H1 (cell line): Measurements from ENCODE around the gene DNM1L. TPM values are rescaled to one million over a fixed set of nuclear protein-coding genes. Genes with fewer than 3 reads are reported as not detected.

Experiments used
- CTCF ChIA-PET: fragments of 300-600 bp; sonication (Branson Sonifier 250); formaldehyde crosslinking; loops from one replicate; lab custom pipeline; 2021; ENCODE audit not compliant: partially characterized antibody; lab: Charles Lee
- POLR2A ChIA-PET: fragments of 300-600 bp; sonication (Branson Sonifier 250); formaldehyde crosslinking; loops from one replicate; lab custom pipeline; 2021; ENCODE audit warnings: inconsistent platforms; ENCODE audit not compliant: partially characterized antibody; lab: Charles Lee
- DNase-seq, 2 experiments: peaks; one replicate each; pipeline versions ENCODE4 v3.0.0 to v3.0.0-alpha.2; 2010 to 2022; ENCODE audit warnings: low spot score in 2 of 2, low read depth in 1 of 2, mixed read lengths in 1 of 2
- FAIRE-seq: peaks from 2 replicates; lab custom pipeline; 2011; peaks lifted over from hg19 to GRCh38; lab: Jason Lieb, UNC
- H2AFZ ChIP-seq: 2 replicates; pipeline ENCODE4 v1.8.1; 2012; ENCODE audit warnings: low read length, inconsistent platforms
- H2AK5ac ChIP-seq: 2 replicates; pipeline ENCODE4 v1.6.1; 2013; ENCODE audit warnings: low read depth, low read length
- H2BK120ac ChIP-seq: replicated peaks from 2 replicates; pipeline ENCODE3; 2013; ENCODE audit warnings: low read depth, low read length, inconsistent platforms
- H2BK12ac ChIP-seq: 2 replicates; pipeline ENCODE4 v1.6.1; 2013; ENCODE audit warnings: low read depth, low read length
- H2BK15ac ChIP-seq: 2 replicates; pipeline ENCODE4 v1.6.1; 2013; ENCODE audit warnings: low read length
- H2BK20ac ChIP-seq: 2 replicates; pipeline ENCODE4 v1.6.1; 2013; ENCODE audit warnings: low read length
- H2BK5ac ChIP-seq: 2 replicates; pipeline ENCODE4 v1.6.1; 2013; ENCODE audit warnings: low read depth, low read length
- H3K14ac ChIP-seq: 2 replicates; pipeline ENCODE4 v1.6.1; 2013; ENCODE audit warnings: inconsistent platforms; ENCODE audit not compliant: insufficient read length
- H3K18ac ChIP-seq: 2 replicates; pipeline ENCODE4 v1.6.1; 2013; ENCODE audit warnings: low read length; ENCODE audit errors: extremely low read depth
- H3K23ac ChIP-seq: 2 replicates; pipeline ENCODE4 v1.6.1; 2013; ENCODE audit warnings: inconsistent platforms; ENCODE audit not compliant: insufficient read length
- H3K23me2 ChIP-seq: 2 replicates; pipeline ENCODE4 v1.6.1; 2013; ENCODE audit warnings: low read depth, low read length
- H3K27ac ChIP-seq: 2 replicates; pipeline ENCODE4 v1.6.1; 2011; ENCODE audit warnings: low read depth, low read length, inconsistent platforms
- H3K27me3 ChIP-seq, 4 experiments: replicated peaks in 1 of 4; 1 replicate in 1 of 4; 2 replicates in 3 of 4; pipeline versions ENCODE4 v1.6.1 to v1.8.1; 2011 to 2013; ENCODE audit warnings: low read length in 3 of 4, mild to moderate bottlenecking in 3 of 4, inconsistent platforms in 2 of 4, mixed read lengths in 2 of 4, moderate library complexity in 1 of 4; ENCODE audit not compliant: control insufficient read depth in 3 of 4, insufficient read depth in 3 of 4; ENCODE audit errors: extremely low read depth in 1 of 4
- H3K36me3 ChIP-seq, 4 experiments: 2 replicates each; pipeline versions ENCODE4 v1.6.1 to v1.8.1; 2011 to 2013; ENCODE audit warnings: mild to moderate bottlenecking in 4 of 4, low read length in 3 of 4, moderate library complexity in 2 of 4, control low read depth in 1 of 4, inconsistent platforms in 1 of 4; ENCODE audit not compliant: insufficient read depth in 4 of 4, control insufficient read depth in 2 of 4
- H3K4ac ChIP-seq: replicated peaks from 2 replicates; pipeline ENCODE3; 2013; ENCODE audit warnings: low read length, low read depth, mixed read lengths, inconsistent platforms; ENCODE audit not compliant: insufficient read length
- H3K4me1 ChIP-seq, 4 experiments: replicated peaks in 1 of 4; 1 replicate in 1 of 4; 2 replicates in 3 of 4; pipeline versions ENCODE4 v1.6.1 to v1.8.1; 2011 to 2013; ENCODE audit warnings: low read length in 3 of 4, inconsistent platforms in 2 of 4, mixed read lengths in 1 of 4; ENCODE audit not compliant: insufficient read depth in 4 of 4, control insufficient read depth in 3 of 4
- H3K4me2 ChIP-seq, 2 experiments: 2 replicates each; pipeline versions ENCODE4 v1.6.1 to v1.8.1; 2011 to 2013; ENCODE audit warnings: low read depth in 2 of 2, low read length in 2 of 2, control low read depth in 1 of 2, inconsistent platforms in 1 of 2, mild to moderate bottlenecking in 1 of 2; ENCODE audit not compliant: insufficient read depth in 1 of 2
- H3K4me3 ChIP-seq, 4 experiments: fragments of 200-600, 300-600 bp in 1 of 4; sonication (generic), shearing (Covaris generic), sonication (Bioruptor Twin) in 1 of 4; 2 replicates each; pipeline versions ENCODE4 v1.5.1 to v1.8.1; 2011 to 2016; ENCODE audit warnings: low read length in 4 of 4, low read depth in 3 of 4, control low read depth in 2 of 4, inconsistent platforms in 2 of 4, mild to moderate bottlenecking in 2 of 4, mixed read lengths in 1 of 4, moderate library complexity in 1 of 4; ENCODE audit not compliant: insufficient read depth in 2 of 4; ENCODE audit errors: extremely low read depth in 1 of 4
- H3K56ac ChIP-seq: replicated peaks from 2 replicates; pipeline ENCODE3; 2013; ENCODE audit warnings: low read depth, mild to moderate bottlenecking, mixed read lengths, low read length, inconsistent platforms; ENCODE audit not compliant: insufficient read length
- H3K79me1 ChIP-seq: 2 replicates; pipeline ENCODE4 v1.6.1; 2013; ENCODE audit warnings: low read depth, low read length, control low read depth
- H3K79me2 ChIP-seq, 2 experiments: 2 replicates each; pipeline versions ENCODE4 v1.6.1 to v1.8.1; 2012 to 2013; ENCODE audit warnings: low read length in 2 of 2, mild to moderate bottlenecking in 2 of 2, inconsistent platforms in 1 of 2; ENCODE audit not compliant: insufficient read depth in 2 of 2, control insufficient read depth in 1 of 2
- H3K9ac ChIP-seq, 4 experiments: replicated peaks in 1 of 4; 1 replicate in 1 of 4; 2 replicates in 3 of 4; pipeline versions ENCODE4 v1.6.1 to v1.8.1; 2011 to 2013; ENCODE audit warnings: low read depth in 3 of 4, low read length in 3 of 4, control low read depth in 2 of 4, mild to moderate bottlenecking in 2 of 4, moderate library complexity in 2 of 4, inconsistent platforms in 1 of 4; ENCODE audit errors: extremely low read depth in 1 of 4
- H3K9me3 ChIP-seq, 2 experiments: 2 replicates each; pipeline versions ENCODE4 v1.6.1 to v1.8.1; 2012 to 2013; ENCODE audit warnings: mild to moderate bottlenecking in 2 of 2, moderate library complexity in 2 of 2, control low read depth in 1 of 2, inconsistent platforms in 1 of 2, low read depth in 1 of 2, low read length in 1 of 2, mixed read lengths in 1 of 2; ENCODE audit not compliant: insufficient read depth in 2 of 2
- H4K20me1 ChIP-seq, 2 experiments: replicated peaks in 1 of 2; 2 replicates each; pipeline versions ENCODE3 to v1.8.1; 2011 to 2013; ENCODE audit warnings: inconsistent platforms in 2 of 2, low read length in 2 of 2, mild to moderate bottlenecking in 1 of 2; ENCODE audit not compliant: insufficient read depth in 2 of 2, control insufficient read depth in 1 of 2
- H4K5ac ChIP-seq: 2 replicates; pipeline ENCODE4 v1.6.1; 2013; ENCODE audit warnings: low read length, low read depth, mixed read lengths, inconsistent platforms; ENCODE audit not compliant: insufficient read length
- H4K8ac ChIP-seq: 2 replicates; pipeline ENCODE4 v1.8.0; 2013; ENCODE audit warnings: mild to moderate bottlenecking, moderate library complexity, low read length, inconsistent platforms; ENCODE audit not compliant: insufficient read depth; ENCODE audit errors: extremely low read depth
- H4K91ac ChIP-seq: replicated peaks from 2 replicates; pipeline ENCODE3; 2013; ENCODE audit warnings: low read length, mixed read lengths, inconsistent platforms; ENCODE audit not compliant: insufficient read length
- CHD1 ChIP-seq: IDR thresholded peaks from 2 replicates; pipeline ENCODE4 v1.6.1; 2012; ENCODE audit warnings: low read depth, low read length, improper control_type of control experiment
- E2F6 ChIP-seq: IDR thresholded peaks from 2 replicates; pipeline ENCODE4 v1.6.1; 2012; ENCODE audit warnings: inconsistent platforms
- WGBS, 2 experiments: shearing (Covaris generic) in 1 of 2; methylation state at CpG; one replicate each; pipeline versions ENCODE4 v1.1.6 to v1.1.7; 2013 to 2015; ENCODE audit warnings: low lambda C conversion rate in 2 of 2, mixed read lengths in 2 of 2, inconsistent platforms in 1 of 2, low coverage in 1 of 2, missing lambda C conversion rate in 1 of 2; ENCODE audit not compliant: insufficient replicate concordance in 2 of 2, insufficient coverage in 1 of 2, insufficient read length in 1 of 2; ENCODE audit errors: extremely low coverage in 1 of 2, missing lambda C conversion rate in 1 of 2; 5-methylcytosine and 5-hydroxymethylcytosine counted together
- polyA plus RNA-seq, 7 experiments: library from polyadenylated mRNA; depleted of rRNA in 3 of 7; stranded (reverse) in 5 of 7; unstranded in 2 of 7; fragments of >200 nt in 5 of 7; fragments of 200-250 nt in 2 of 7; gene quantifications; 1 replicate in 5 of 7; 2 replicates in 1 of 7; 4 replicates in 1 of 7; pipeline versions ENCODE4 v1.2.1 to v1.2.3, GENCODE V29; 2011 to 2013; ENCODE audit warnings: missing spikeins in 2 of 7, mixed read lengths in 2 of 7
- total RNA-seq: library from RNA; stranded (reverse); fragmentation: NEBNext Ultra II Directional; extraction: Animal tissue kit (Norgen Biotek cat#: 25700); gene quantifications from 2 replicates; pipeline ENCODE4 v1.2.1, GENCODE V29; 2021

The DNM1L gene
- total and polyA plus RNA-seq, 2 of the 8 experiments (the other 6 are each of a cell fraction or from before 2014, with no cell fraction given) = 23.7 to 93.9 TPM

GRCh38 chr12:32742133-32742532, 63.0 kb downstream of the DNM1L start:
- no peak overlapping the region for H4K5ac ChIP-seq
- H3K23me2 ChIP-seq = no peaks in the 10 kb centered on the region
- H2BK5ac ChIP-seq = no peak overlapping the region
- no peak overlapping the region for H3K4ac ChIP-seq
- H3K27ac ChIP-seq = no peak overlapping the region
- H3K4me2 ChIP-seq = no peak overlapping the region
- H3K56ac ChIP-seq = no peak overlapping the region
- no peak overlapping the region for H3K23ac ChIP-seq
- ChIA-PET CTCF (interaction anchor here (0.7 to 2.7 kb wide), 2 partner anchors 12 to 1087 kb away, joined by 3 to 5 read pairs; no protein-coding TSS in a partner anchor), POLR2A (interaction anchor here (1.5 kb wide), 1 partner anchor 13 kb away, joined by 5 read pairs; the partner anchor contains the start of gene YARS2)
- no peak overlapping the region for H2BK12ac ChIP-seq
- WGBS, 2 experiments = 92% methylated on average over 10 of the region's 10 CpGs; no CpG with 5 or more reads in 1 of the 2 experiments
- peaks cover 0 to 81% (median 40%) of the 10 kb centered on the region in 4 experiments; a peak in 7 of 8 replicates for H3K36me3 ChIP-seq
- DNase-seq (no peak), FAIRE-seq (no peak)
- no peaks in the 10 kb centered on the region for H3K27me3 ChIP-seq
- H3K79me1 ChIP-seq = no peaks in the 10 kb centered on the region
- H3K4me1 ChIP-seq = peaks cover 0 to 3% (median under 1%) of the 10 kb centered on the region in 4 experiments; a peak in 2 of 7 replicates
- peaks cover 1 to 2% of the 10 kb centered on the region in 2 experiments for H4K20me1 ChIP-seq
- H3K14ac ChIP-seq = no peak overlapping the region
- no peak overlapping the region for H3K18ac ChIP-seq
- no peaks in the 10 kb centered on the region for H3K9me3 ChIP-seq
- H3K79me2 ChIP-seq = no peaks in the 10 kb centered on the region
- no peak overlapping the region for H3K9ac ChIP-seq
- H2AK5ac ChIP-seq = no peak overlapping the region
- H2BK20ac ChIP-seq = no peak overlapping the region
- H2BK120ac ChIP-seq = no peak overlapping the region
- H2BK15ac ChIP-seq = no peak overlapping the region
- no peak overlapping the region for H4K91ac ChIP-seq
- H3K4me3 ChIP-seq = no peak overlapping the region
- H2AFZ ChIP-seq = no peak overlapping the region
- TF ChIP-seq E2F6 (no peak), CHD1 (no peak)
- no peak overlapping the region for H4K8ac ChIP-seq
